Panc1 (cell line): ENCODE measurements around the gene ITGA2.

Experiments used
- POLR2AphosphoS5 ChIP-seq: IDR thresholded peaks from 2 replicates; pipeline ENCODE4 v1.6.1; 2012; ENCODE audit warnings: mild to moderate bottlenecking, low read depth, low read length, moderate library complexity
- SIN3A ChIP-seq: IDR thresholded peaks from 2 replicates; pipeline ENCODE4 v1.6.1; 2012; ENCODE audit warnings: low read depth, mild to moderate bottlenecking, low read length, moderate library complexity, borderline replicate concordance; ENCODE audit not compliant: insufficient read depth
- TCF7L2 ChIP-seq: IDR thresholded peaks from 2 replicates; pipeline ENCODE4 v1.6.1; 2011; ENCODE audit warnings: mild to moderate bottlenecking, low read depth, low read length, inconsistent platforms
- TF ChIP-seq, protein P1 (sequence below): fragments of 450-650 bp; IDR thresholded peaks from 2 replicates; pipeline ENCODE4 v1.5.1; 2017; ENCODE audit warnings: mild to moderate bottlenecking
- TF ChIP-seq, protein P2 (sequence below), 2 experiments: IDR thresholded peaks; 2 replicates each; pipeline ENCODE4 v1.6.1; 2011 to 2012; ENCODE audit warnings: low read depth in 2 of 2, control low read depth in 1 of 2, low read length in 1 of 2, mild to moderate bottlenecking in 1 of 2, moderate library complexity in 1 of 2; ENCODE audit not compliant: insufficient read depth in 1 of 2

DNA sequence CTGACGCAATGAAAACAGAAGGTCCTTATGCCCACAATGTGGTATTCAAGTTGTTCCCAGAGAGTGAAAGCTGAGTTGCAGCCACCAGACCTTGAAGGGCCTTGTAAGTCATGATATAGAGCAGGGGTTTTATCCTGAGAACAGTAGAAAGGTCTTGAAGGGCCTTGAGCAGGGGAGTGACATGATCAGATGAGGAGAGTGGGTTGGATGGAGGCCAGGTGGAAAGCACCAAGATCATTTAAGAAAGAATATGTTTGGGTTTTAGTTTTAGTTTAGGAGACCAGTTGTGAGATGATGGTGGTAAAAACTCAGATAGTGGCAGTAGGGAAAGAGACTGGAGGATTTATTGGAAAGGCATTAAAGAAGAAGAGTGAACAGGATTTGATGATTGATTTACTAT lies 5.9 kb downstream of the ITGA2 start:
- TF ChIP-seq, protein P1, sequence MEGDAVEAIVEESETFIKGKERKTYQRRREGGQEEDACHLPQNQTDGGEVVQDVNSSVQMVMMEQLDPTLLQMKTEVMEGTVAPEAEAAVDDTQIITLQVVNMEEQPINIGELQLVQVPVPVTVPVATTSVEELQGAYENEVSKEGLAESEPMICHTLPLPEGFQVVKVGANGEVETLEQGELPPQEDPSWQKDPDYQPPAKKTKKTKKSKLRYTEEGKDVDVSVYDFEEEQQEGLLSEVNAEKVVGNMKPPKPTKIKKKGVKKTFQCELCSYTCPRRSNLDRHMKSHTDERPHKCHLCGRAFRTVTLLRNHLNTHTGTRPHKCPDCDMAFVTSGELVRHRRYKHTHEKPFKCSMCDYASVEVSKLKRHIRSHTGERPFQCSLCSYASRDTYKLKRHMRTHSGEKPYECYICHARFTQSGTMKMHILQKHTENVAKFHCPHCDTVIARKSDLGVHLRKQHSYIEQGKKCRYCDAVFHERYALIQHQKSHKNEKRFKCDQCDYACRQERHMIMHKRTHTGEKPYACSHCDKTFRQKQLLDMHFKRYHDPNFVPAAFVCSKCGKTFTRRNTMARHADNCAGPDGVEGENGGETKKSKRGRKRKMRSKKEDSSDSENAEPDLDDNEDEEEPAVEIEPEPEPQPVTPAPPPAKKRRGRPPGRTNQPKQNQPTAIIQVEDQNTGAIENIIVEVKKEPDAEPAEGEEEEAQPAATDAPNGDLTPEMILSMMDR: no peak
- TF ChIP-seq, protein P2, sequence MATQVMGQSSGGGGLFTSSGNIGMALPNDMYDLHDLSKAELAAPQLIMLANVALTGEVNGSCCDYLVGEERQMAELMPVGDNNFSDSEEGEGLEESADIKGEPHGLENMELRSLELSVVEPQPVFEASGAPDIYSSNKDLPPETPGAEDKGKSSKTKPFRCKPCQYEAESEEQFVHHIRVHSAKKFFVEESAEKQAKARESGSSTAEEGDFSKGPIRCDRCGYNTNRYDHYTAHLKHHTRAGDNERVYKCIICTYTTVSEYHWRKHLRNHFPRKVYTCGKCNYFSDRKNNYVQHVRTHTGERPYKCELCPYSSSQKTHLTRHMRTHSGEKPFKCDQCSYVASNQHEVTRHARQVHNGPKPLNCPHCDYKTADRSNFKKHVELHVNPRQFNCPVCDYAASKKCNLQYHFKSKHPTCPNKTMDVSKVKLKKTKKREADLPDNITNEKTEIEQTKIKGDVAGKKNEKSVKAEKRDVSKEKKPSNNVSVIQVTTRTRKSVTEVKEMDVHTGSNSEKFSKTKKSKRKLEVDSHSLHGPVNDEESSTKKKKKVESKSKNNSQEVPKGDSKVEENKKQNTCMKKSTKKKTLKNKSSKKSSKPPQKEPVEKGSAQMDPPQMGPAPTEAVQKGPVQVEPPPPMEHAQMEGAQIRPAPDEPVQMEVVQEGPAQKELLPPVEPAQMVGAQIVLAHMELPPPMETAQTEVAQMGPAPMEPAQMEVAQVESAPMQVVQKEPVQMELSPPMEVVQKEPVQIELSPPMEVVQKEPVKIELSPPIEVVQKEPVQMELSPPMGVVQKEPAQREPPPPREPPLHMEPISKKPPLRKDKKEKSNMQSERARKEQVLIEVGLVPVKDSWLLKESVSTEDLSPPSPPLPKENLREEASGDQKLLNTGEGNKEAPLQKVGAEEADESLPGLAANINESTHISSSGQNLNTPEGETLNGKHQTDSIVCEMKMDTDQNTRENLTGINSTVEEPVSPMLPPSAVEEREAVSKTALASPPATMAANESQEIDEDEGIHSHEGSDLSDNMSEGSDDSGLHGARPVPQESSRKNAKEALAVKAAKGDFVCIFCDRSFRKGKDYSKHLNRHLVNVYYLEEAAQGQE (IDR thresholded peaks at IDR 0.05; ENCODE audit: insufficient read depth in 1 of 2, low read depth in 2 of 2, low read length in 1 of 2): no peak
- TF ChIP-seq POLR2AphosphoS5 (no peak), SIN3A (no peak), TCF7L2 (no peak)
